ENCODE measurements around the gene GPATCH1. TPM values are rescaled to one million over a fixed set of nuclear protein-coding genes. Genes with fewer than 3 reads are reported as not detected.
A peak's percentile ranks its signal among the peaks of the same experiment; 100 is the strongest.
"Not testable (repeated sequence)": the region's sequence is repeated elsewhere in the genome, so short reads cannot be mapped to it uniquely, and the experiment has no call there.

Gene GPATCH1
- polyA plus RNA-seq (2013, experiment 1 of 2): 6.3 TPM
- 6.8 TPM for polyA plus RNA-seq (2013, experiment 2 of 2)

GRCh38 chr19:33080761-33081681 lies at the start of gene GPATCH1:
Gene GPATCH1, plus strand, starts transcription at chr19:33081181. Its CDS starts 13 bp downstream, at chr19:33081194.
- no peak within 1 kb of the TSS for H3K23ac ChIP-seq (ENCODE audit: low read length)
- peak within 1 kb of the TSS; percentile 78 for H3K4me3 ChIP-seq (ENCODE audit: low read length)
- no peak within 1 kb of the TSS for H3K4ac ChIP-seq (ENCODE audit: low read depth, low read length)
- WGBS (ENCODE audit: extremely low coverage, insufficient coverage, low lambda C conversion rate): no CpG with 5 or more reads among the region's 62 CpGs
- H3K36me3 ChIP-seq (ENCODE audit: control insufficient read depth, insufficient read depth, low read length): no peaks in the 10 kb centered on the region
- DNase-seq: peak; percentile 94
- H2AK5ac ChIP-seq (ENCODE audit: low read length): no peak within 1 kb of the TSS
- peak within 1 kb of the TSS; percentile 94 for H3K4me2 ChIP-seq (ENCODE audit: low read length)
- H3K18ac ChIP-seq (ENCODE audit: low read length): peak within 1 kb of the TSS; percentile 16
- no peak within 1 kb of the TSS for H4K5ac ChIP-seq (ENCODE audit: low read length)
- H3K4me1 ChIP-seq (ENCODE audit: control insufficient read depth, low read depth, low read length): no peaks in the 10 kb centered on the region
- H3K56ac ChIP-seq (ENCODE audit: low read length): peak within 1 kb of the TSS; percentile 98
- no peak within 1 kb of the TSS for H3K27ac ChIP-seq (ENCODE audit: low read depth, low read length)
- H2BK120ac ChIP-seq (ENCODE audit: low read depth, low read length): no peak within 1 kb of the TSS
- no peaks in the 10 kb centered on the region for H3K27me3 ChIP-seq (ENCODE audit: insufficient read depth, low read length, poor library complexity)
- H2BK15ac ChIP-seq (replicated peaks; ENCODE audit: low read depth): no peak within 1 kb of the TSS
- no peak within 1 kb of the TSS for H4K8ac ChIP-seq (ENCODE audit: low read depth, low read length)
- H3K79me2 ChIP-seq (ENCODE audit: control insufficient read depth, insufficient read depth, low read length): peaks cover 3% of the 10 kb centered on the region
- H2BK5ac ChIP-seq (ENCODE audit: low read length): no peak within 1 kb of the TSS
- peaks cover 5% of the 10 kb centered on the region for H3K79me1 ChIP-seq (ENCODE audit: low read length)
- peak within 1 kb of the TSS; percentile 85 for H3K9ac ChIP-seq (ENCODE audit: low read length)

- no peaks in the 10 kb centered on the region for H3K4me1 ChIP-seq (ENCODE audit: control insufficient read depth, low read depth, low read length)
- H3K27ac ChIP-seq (ENCODE audit: low read depth, low read length): peak overlapping the region; percentile 70
- H3K27me3 ChIP-seq (ENCODE audit: insufficient read depth, low read length, poor library complexity): no peaks in the 10 kb centered on the region
- H2BK15ac ChIP-seq (replicated peaks; ENCODE audit: low read depth): no peak overlapping the region
- H3K79me1 ChIP-seq (ENCODE audit: low read length): peaks cover 4% of the 10 kb centered on the region
- peak; percentile 90 for DNase-seq
- no peaks in the 10 kb centered on the region for H3K36me3 ChIP-seq (ENCODE audit: control insufficient read depth, insufficient read depth, low read length)
- no peak overlapping the region for H3K18ac ChIP-seq (ENCODE audit: low read length)
- H2AK5ac ChIP-seq (ENCODE audit: low read length): no peak overlapping the region
- no peak overlapping the region for H3K4me2 ChIP-seq (ENCODE audit: low read length)
- no peak overlapping the region for H3K4ac ChIP-seq (ENCODE audit: low read depth, low read length)
- H3K4me3 ChIP-seq (ENCODE audit: low read length): no peak overlapping the region
- no peak overlapping the region for H4K8ac ChIP-seq (ENCODE audit: low read depth, low read length)
- peak overlapping the region; percentile 44 for H3K56ac ChIP-seq (ENCODE audit: low read length)
- H2BK5ac ChIP-seq (ENCODE audit: low read length): no peak overlapping the region
- H3K9ac ChIP-seq (ENCODE audit: low read length): no peak overlapping the region
- H4K5ac ChIP-seq (ENCODE audit: low read length): no peak overlapping the region
- no CpG with 5 or more reads among the region's 8 CpGs for WGBS (ENCODE audit: extremely low coverage, insufficient coverage, low lambda C conversion rate)
- H2BK120ac ChIP-seq (ENCODE audit: low read depth, low read length): no peak overlapping the region
- no peaks in the 10 kb centered on the region for H3K79me2 ChIP-seq (ENCODE audit: control insufficient read depth, insufficient read depth, low read length)
- H3K23ac ChIP-seq (ENCODE audit: low read length): no peak overlapping the region
Measured at GRCh38 chr19:33032218-33032781, 48.7 kb upstream of the GPATCH1 start.

GRCh38 chr19:33035461-33035860 lies 45.5 kb upstream of the GPATCH1 start:
- H3K27ac ChIP-seq (ENCODE audit: low read depth, low read length): no peak overlapping the region
- no peak overlapping the region for H3K9ac ChIP-seq (ENCODE audit: low read length)
- H3K56ac ChIP-seq (ENCODE audit: low read length): no peak overlapping the region
- H3K23ac ChIP-seq (ENCODE audit: low read length): no peak overlapping the region
- H2BK120ac ChIP-seq (ENCODE audit: low read depth, low read length): no peak overlapping the region
- H3K4me3 ChIP-seq (ENCODE audit: low read length): no peak overlapping the region
- no peak overlapping the region for H2BK15ac ChIP-seq (replicated peaks; ENCODE audit: low read depth)
- no peak overlapping the region for H2BK5ac ChIP-seq (ENCODE audit: low read length)
- no peak overlapping the region for H4K8ac ChIP-seq (ENCODE audit: low read depth, low read length)
- no peak for DNase-seq
- H3K79me1 ChIP-seq (ENCODE audit: low read length): peaks cover 1% of the 10 kb centered on the region
- H4K5ac ChIP-seq (ENCODE audit: low read length): no peak overlapping the region
- H3K36me3 ChIP-seq (ENCODE audit: control insufficient read depth, insufficient read depth, low read length): no peaks in the 10 kb centered on the region
- no peak overlapping the region for H3K4me2 ChIP-seq (ENCODE audit: low read length)
- H3K79me2 ChIP-seq (ENCODE audit: control insufficient read depth, insufficient read depth, low read length): peaks cover 3% of the 10 kb centered on the region
- no peak overlapping the region for H2AK5ac ChIP-seq (ENCODE audit: low read length)
- H3K4ac ChIP-seq (ENCODE audit: low read depth, low read length): no peak overlapping the region
- H3K27me3 ChIP-seq (ENCODE audit: insufficient read depth, low read length, poor library complexity): no peaks in the 10 kb centered on the region
- no peak overlapping the region for H3K18ac ChIP-seq (ENCODE audit: low read length)
- WGBS (ENCODE audit: extremely low coverage, insufficient coverage, low lambda C conversion rate): no CpG with 5 or more reads among the region's 10 CpGs
- no peaks in the 10 kb centered on the region for H3K4me1 ChIP-seq (ENCODE audit: control insufficient read depth, low read depth, low read length)

GRCh38 chr19:33036370-33037167 lies 44.4 kb upstream of the GPATCH1 start:
- WGBS (ENCODE audit: extremely low coverage, insufficient coverage, low lambda C conversion rate): no CpG with 5 or more reads among the region's 45 CpGs
- not testable (repeated sequence) for H3K56ac ChIP-seq (ENCODE audit: low read length); H3K4me3 ChIP-seq (ENCODE audit: low read length); H3K79me1 ChIP-seq (ENCODE audit: low read length); DNase-seq; H2BK120ac ChIP-seq (ENCODE audit: low read depth, low read length); H3K79me2 ChIP-seq (ENCODE audit: control insufficient read depth, insufficient read depth, low read length); H3K18ac ChIP-seq (ENCODE audit: low read length); H2BK15ac ChIP-seq (replicated peaks; ENCODE audit: low read depth); H4K5ac ChIP-seq (ENCODE audit: low read length); H3K4ac ChIP-seq (ENCODE audit: low read depth, low read length); H2BK5ac ChIP-seq (ENCODE audit: low read length); H3K9ac ChIP-seq (ENCODE audit: low read length); H3K27ac ChIP-seq (ENCODE audit: low read depth, low read length); H3K27me3 ChIP-seq (ENCODE audit: insufficient read depth, low read length, poor library complexity); H3K4me1 ChIP-seq (ENCODE audit: control insufficient read depth, low read depth, low read length); H3K4me2 ChIP-seq (ENCODE audit: low read length); H4K8ac ChIP-seq (ENCODE audit: low read depth, low read length); H2AK5ac ChIP-seq (ENCODE audit: low read length); H3K23ac ChIP-seq (ENCODE audit: low read length); H3K36me3 ChIP-seq (ENCODE audit: control insufficient read depth, insufficient read depth, low read length)

GRCh38 chr19:33037168-33038025 lies 43.6 kb upstream of the GPATCH1 start:
- WGBS (ENCODE audit: extremely low coverage, insufficient coverage, low lambda C conversion rate): no CpG with 5 or more reads among the region's 18 CpGs

More at GRCh38 chr19:33037168-33038025, 43.6 kb upstream of the GPATCH1 start:
- not testable (repeated sequence) for H3K18ac ChIP-seq (ENCODE audit: low read length); DNase-seq; H3K9ac ChIP-seq (ENCODE audit: low read length); H3K4me1 ChIP-seq (ENCODE audit: control insufficient read depth, low read depth, low read length); H3K4me2 ChIP-seq (ENCODE audit: low read length); H3K27ac ChIP-seq (ENCODE audit: low read depth, low read length); H2BK120ac ChIP-seq (ENCODE audit: low read depth, low read length); H3K4ac ChIP-seq (ENCODE audit: low read depth, low read length); H3K79me2 ChIP-seq (ENCODE audit: control insufficient read depth, insufficient read depth, low read length); H3K27me3 ChIP-seq (ENCODE audit: insufficient read depth, low read length, poor library complexity); H4K8ac ChIP-seq (ENCODE audit: low read depth, low read length); H2BK5ac ChIP-seq (ENCODE audit: low read length); H4K5ac ChIP-seq (ENCODE audit: low read length); H3K79me1 ChIP-seq (ENCODE audit: low read length); H2BK15ac ChIP-seq (replicated peaks; ENCODE audit: low read depth); H3K23ac ChIP-seq (ENCODE audit: low read length); H3K56ac ChIP-seq (ENCODE audit: low read length); H2AK5ac ChIP-seq (ENCODE audit: low read length); H3K36me3 ChIP-seq (ENCODE audit: control insufficient read depth, insufficient read depth, low read length); H3K4me3 ChIP-seq (ENCODE audit: low read length)
